IPS DF 6.9 (cell line): ENCODE results near the gene ITK.
"Not testable (repeated sequence)": the region's sequence is repeated elsewhere in the genome, so short reads cannot be mapped to it uniquely, and the experiment has no call there.

Source experiments
- DNase-seq: peaks from one replicate; pipeline ENCODE4 v3.0.0-alpha.2; 2013; ENCODE audit warnings: low read depth, low spot score
- H3K27ac ChIP-seq: one replicate; pipeline ENCODE4 v1.5.1; 2013; ENCODE audit warnings: low read length, control low read depth
- H3K27me3 ChIP-seq: 2 replicates; pipeline ENCODE4 v1.6.1; 2013; ENCODE audit warnings: mild to moderate bottlenecking, low read length; ENCODE audit not compliant: control insufficient read depth, insufficient read depth
- H3K36me3 ChIP-seq: 2 replicates; pipeline ENCODE4 v1.6.1; 2013; ENCODE audit warnings: low read length; ENCODE audit not compliant: control insufficient read depth, insufficient read depth
- H3K4me1 ChIP-seq: 2 replicates; pipeline ENCODE4 v1.6.1; 2013; ENCODE audit warnings: low read length; ENCODE audit not compliant: control insufficient read depth, insufficient read depth
- H3K4me3 ChIP-seq: 2 replicates; pipeline ENCODE4 v1.5.1; 2013; ENCODE audit warnings: mild to moderate bottlenecking, low read length
- H3K9me3 ChIP-seq: 2 replicates; pipeline ENCODE4 v1.6.1; 2013; ENCODE audit warnings: low read length, inconsistent platforms; ENCODE audit not compliant: control insufficient read depth, insufficient read depth
- WGBS: extraction: QIAGEN DNeasy Blood & Tissue Kit; methylation state at CpG from one replicate; pipeline ENCODE4 v1.1.7; 2013; ENCODE audit warnings: mixed read lengths, missing lambda C conversion rate; ENCODE audit not compliant: insufficient read length, insufficient coverage; 5-methylcytosine and 5-hydroxymethylcytosine counted together

ITK gene

GRCh38 chr5:157222506-157223230 is 42.0 kb downstream of the ITK start:
- H3K36me3 ChIP-seq: no peaks in the 10 kb centered on the region
- no peak overlapping the region for H3K4me3 ChIP-seq
- H3K27me3 ChIP-seq: no peaks in the 10 kb centered on the region
- DNase-seq: no peak
- H3K27ac ChIP-seq: no peak overlapping the region
- no CpG with 5 or more reads among the region's 10 CpGs for WGBS
- no peaks in the 10 kb centered on the region for H3K9me3 ChIP-seq
- no peaks in the 10 kb centered on the region for H3K4me1 ChIP-seq

DNA sequence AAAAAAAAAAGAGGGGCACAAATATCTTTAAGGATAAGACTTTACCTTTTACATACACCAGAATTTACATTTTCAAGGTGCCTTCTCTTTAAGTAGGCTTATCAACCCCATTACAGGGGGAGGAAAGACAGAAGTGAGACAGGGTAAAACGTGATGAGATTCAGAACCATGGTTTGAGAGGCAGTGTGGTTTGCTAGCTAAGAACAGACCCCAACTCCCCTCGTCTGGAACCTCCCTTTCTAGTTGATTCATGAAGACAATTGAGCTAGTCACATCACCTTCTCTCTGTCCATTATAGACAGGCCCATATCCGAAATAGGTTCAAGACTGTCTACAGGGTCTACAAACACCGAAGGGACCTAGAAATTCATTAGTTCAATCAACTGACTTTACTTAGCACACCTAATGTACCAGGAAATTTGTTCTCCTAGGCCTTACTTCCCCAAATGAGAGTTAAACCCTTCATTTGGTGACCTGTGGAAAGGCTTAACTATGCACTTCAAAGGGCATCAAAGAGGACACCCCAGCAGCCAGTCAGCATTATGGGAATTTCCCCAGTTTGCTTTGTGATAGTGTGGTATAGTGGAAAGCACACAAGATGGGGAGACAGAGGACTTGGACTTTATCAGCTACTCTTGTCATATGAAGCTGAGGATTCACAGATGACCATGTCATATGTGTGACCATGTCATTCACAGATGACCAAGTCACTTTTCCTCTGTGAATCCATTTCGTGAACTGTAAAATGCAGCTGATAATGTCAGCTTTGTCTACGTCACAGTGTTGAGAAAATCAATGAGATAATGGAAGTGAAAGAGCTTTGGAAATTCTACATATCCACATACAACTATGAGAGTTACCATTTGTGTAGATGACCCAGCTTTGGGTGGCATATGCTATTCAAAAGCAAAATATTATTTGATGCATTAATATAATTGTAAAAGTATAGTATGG is 45.1 kb downstream of the ITK start:
- Histone ChIP-seq H3K9me3 (no peaks in the 10 kb centered on the region), H3K27me3 (no peaks in the 10 kb centered on the region), H3K36me3 (no peaks in the 10 kb centered on the region), H3K4me1 (no peaks in the 10 kb centered on the region), H3K27ac (no peak overlapping the region), H3K4me3 (no peak overlapping the region)
- WGBS: no CpG with 5 or more reads among the region's 6 CpGs
- no peak for DNase-seq

- Histone ChIP-seq H3K36me3 (no peaks in the 10 kb centered on the region), H3K27me3 (no peaks in the 10 kb centered on the region), H3K4me1 (no peaks in the 10 kb centered on the region), H3K27ac (no peak overlapping the region), H3K4me3 (no peak overlapping the region), H3K9me3 (no peaks in the 10 kb centered on the region)
- DNase-seq: no peak
Observed at GRCh38 chr5:157230610-157231009, 50.0 kb downstream of the ITK start.

GRCh38 chr5:157232706-157233105 is 52.1 kb downstream of the ITK start:
- Histone ChIP-seq H3K4me1 (no peaks in the 10 kb centered on the region), H3K4me3 (no peak overlapping the region), H3K27me3 (no peaks in the 10 kb centered on the region), H3K36me3 (no peaks in the 10 kb centered on the region), H3K9me3 (no peaks in the 10 kb centered on the region), H3K27ac (no peak overlapping the region)
- no CpG with 5 or more reads among the region's 6 CpGs for WGBS
- no peak for DNase-seq

- Histone ChIP-seq H3K4me1 (no peaks in the 10 kb centered on the region), H3K27me3 (no peaks in the 10 kb centered on the region), H3K27ac (no peak overlapping the region), H3K9me3 (no peaks in the 10 kb centered on the region), H3K4me3 (no peak overlapping the region), H3K36me3 (no peaks in the 10 kb centered on the region)
- no peak for DNase-seq
- WGBS: no CpG with 5 or more reads among the region's 3 CpGs
Observed at GRCh38 chr5:157233515-157233914, 52.9 kb downstream of the ITK start.

DNA sequence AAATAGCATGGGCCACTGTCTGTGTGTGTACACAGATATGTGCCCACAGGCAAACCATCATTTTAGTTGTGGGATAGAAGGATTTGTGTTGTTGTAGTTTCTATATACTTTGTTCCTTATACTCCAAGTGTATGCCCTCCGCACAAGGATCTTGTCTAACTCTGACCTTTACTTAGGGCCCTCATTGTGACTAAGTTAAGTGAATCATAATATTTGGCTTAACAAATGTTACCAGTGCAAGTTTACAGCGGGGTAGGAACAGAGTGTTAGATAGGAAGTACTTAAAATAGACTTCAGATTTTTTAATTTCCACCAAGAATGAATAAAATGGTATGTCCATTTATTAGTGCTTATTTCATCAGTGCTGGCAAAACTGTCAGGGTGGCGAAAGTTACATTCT is 55.8 kb downstream of the ITK start:
- DNase-seq: no peak
- Histone ChIP-seq H3K27ac (no peak overlapping the region), H3K36me3 (no peaks in the 10 kb centered on the region), H3K9me3 (no peaks in the 10 kb centered on the region), H3K27me3 (no peaks in the 10 kb centered on the region), H3K4me1 (no peaks in the 10 kb centered on the region), H3K4me3 (no peak overlapping the region)
- no CpG with 5 or more reads among the region's 3 CpGs for WGBS

GRCh38 chr5:157241483-157241882 is 60.8 kb downstream of the ITK start:
- no peaks in the 10 kb centered on the region for H3K27me3 ChIP-seq
- H3K4me3 ChIP-seq: no peak overlapping the region
- H3K36me3 ChIP-seq: no peaks in the 10 kb centered on the region
- no peak overlapping the region for H3K27ac ChIP-seq
- no peaks in the 10 kb centered on the region for H3K9me3 ChIP-seq
- H3K4me1 ChIP-seq: peaks cover 2% of the 10 kb centered on the region; the same call in 1 of the 2 replicates
- no peak for DNase-seq
- 100% methylated on average over 1 of the region's 4 CpGs for WGBS

GRCh38 chr5:157244704-157245103 is 64.1 kb downstream of the ITK start:
- DNase-seq, H3K4me3 ChIP-seq, H3K9me3 ChIP-seq, H3K36me3 ChIP-seq, H3K27ac ChIP-seq, H3K27me3 ChIP-seq, H3K4me1 ChIP-seq: not testable (repeated sequence)
- no CpG with 5 or more reads among the region's 7 CpGs for WGBS

GRCh38 chr5:157245476-157245875 is 64.8 kb downstream of the ITK start:
- Histone ChIP-seq H3K27ac (no peak overlapping the region), H3K4me1 (peaks cover 2% of the 10 kb centered on the region; the same call in 1 of the 2 replicates), H3K4me3 (no peak overlapping the region), H3K9me3 (no peaks in the 10 kb centered on the region), H3K36me3 (no peaks in the 10 kb centered on the region), H3K27me3 (no peaks in the 10 kb centered on the region)
- no peak for DNase-seq
- WGBS: no CpG with 5 or more reads among the region's 4 CpGs

- no CpG with 5 or more reads among the region's 4 CpGs for WGBS
- H3K36me3 ChIP-seq: no peaks in the 10 kb centered on the region
- H3K4me1 ChIP-seq: peaks cover 2% of the 10 kb centered on the region; the same call in 1 of the 2 replicates
- no peak overlapping the region for H3K4me3 ChIP-seq
- no peaks in the 10 kb centered on the region for H3K9me3 ChIP-seq
- no peak for DNase-seq
- H3K27ac ChIP-seq: no peak overlapping the region
- H3K27me3 ChIP-seq: no peaks in the 10 kb centered on the region
Observed at GRCh38 chr5:157245886-157246285, 65.2 kb downstream of the ITK start.
